GM13977 (cell line): ENCODE data around the gene ATG101.

Source experiments
- DNase-seq: peaks from one replicate; pipeline ENCODE4 v3.0.0; 2012; ENCODE audit warnings: low spot score
- in situ Hi-C: fragments of 300-500 bp; cut with MboI; formaldehyde crosslinking; loops from one replicate; pipeline ENCODE4 v1.12.0; 2022; ENCODE audit warnings: low sequenced_read_pairs, low pct_unique_long_range_greater_than_20kb, mixed read lengths, inconsistent platforms; ENCODE audit not compliant: unreplicated experiment
- TF ChIP-seq, protein P1 (sequence below): IDR thresholded peaks from 2 replicates; pipeline ENCODE4 v1.5.1; 2012; ENCODE audit warnings: mild to moderate bottlenecking, control low read depth; ENCODE audit not compliant: insufficient read depth; ENCODE audit errors: extremely low read depth, missing control alignments

Gene ATG101

DNA sequence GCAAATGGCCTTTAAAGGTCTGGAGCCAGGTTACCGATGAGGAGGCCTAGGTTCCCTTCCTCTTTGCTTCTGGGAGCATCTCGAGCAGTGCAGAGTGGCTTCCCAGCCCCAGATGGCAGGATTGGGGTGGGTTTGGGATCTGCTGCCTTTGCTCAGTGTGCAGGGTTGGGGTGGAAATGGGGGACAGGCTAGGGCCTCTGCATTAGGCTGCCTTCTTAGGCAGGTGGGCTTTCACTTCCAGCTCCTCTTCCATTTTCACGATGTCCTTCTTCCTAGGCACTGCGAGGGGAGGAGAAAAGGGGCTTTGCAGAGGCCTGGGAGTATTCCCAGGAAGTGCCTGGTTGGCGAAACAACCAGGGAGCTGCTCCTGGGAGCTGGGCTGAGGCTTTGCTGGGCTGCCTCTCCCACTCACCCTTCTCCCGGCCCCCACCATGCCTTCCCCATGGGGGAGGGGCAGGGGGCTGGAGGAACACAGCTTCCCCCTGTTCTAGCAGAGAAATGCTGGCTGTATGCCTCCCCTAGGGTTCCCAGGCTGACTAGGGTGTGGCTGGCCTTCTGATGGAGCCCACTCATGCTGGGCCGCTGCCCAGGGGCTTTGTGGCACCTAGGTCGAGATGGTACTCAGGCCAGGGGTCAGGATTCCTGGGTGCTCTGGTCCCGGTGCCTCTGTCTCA lies 16.1 kb upstream of the ATG101 start:
- in situ Hi-C loops, result no loop called here
- no peak for DNase-seq
- TF ChIP-seq, protein P1, sequence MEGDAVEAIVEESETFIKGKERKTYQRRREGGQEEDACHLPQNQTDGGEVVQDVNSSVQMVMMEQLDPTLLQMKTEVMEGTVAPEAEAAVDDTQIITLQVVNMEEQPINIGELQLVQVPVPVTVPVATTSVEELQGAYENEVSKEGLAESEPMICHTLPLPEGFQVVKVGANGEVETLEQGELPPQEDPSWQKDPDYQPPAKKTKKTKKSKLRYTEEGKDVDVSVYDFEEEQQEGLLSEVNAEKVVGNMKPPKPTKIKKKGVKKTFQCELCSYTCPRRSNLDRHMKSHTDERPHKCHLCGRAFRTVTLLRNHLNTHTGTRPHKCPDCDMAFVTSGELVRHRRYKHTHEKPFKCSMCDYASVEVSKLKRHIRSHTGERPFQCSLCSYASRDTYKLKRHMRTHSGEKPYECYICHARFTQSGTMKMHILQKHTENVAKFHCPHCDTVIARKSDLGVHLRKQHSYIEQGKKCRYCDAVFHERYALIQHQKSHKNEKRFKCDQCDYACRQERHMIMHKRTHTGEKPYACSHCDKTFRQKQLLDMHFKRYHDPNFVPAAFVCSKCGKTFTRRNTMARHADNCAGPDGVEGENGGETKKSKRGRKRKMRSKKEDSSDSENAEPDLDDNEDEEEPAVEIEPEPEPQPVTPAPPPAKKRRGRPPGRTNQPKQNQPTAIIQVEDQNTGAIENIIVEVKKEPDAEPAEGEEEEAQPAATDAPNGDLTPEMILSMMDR, result no peak

DNA sequence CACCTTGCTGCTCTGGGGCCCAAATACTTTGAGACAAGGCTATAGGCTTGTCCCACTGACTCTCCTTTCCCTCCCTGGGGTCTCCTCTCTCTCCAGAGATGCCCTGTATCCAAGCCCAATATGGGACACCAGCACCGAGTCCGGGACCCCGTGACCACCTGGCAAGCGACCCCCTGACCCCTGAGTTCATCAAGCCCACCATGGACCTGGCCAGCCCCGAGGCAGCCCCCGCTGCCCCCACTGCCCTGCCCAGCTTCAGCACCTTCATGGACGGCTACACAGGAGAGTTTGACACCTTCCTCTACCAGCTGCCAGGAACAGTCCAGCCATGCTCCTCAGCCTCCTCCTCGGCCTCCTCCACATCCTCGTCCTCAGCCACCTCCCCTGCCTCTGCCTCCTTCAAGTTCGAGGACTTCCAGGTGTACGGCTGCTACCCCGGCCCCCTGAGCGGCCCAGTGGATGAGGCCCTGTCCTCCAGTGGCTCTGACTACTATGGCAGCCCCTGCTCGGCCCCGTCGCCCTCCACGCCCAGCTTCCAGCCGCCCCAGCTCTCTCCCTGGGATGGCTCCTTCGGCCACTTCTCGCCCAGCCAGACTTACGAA lies 15.4 kb upstream of the ATG101 start:
- TF ChIP-seq, protein P1, result no peak
- in situ Hi-C loops, result no loop called here
- no peak for DNase-seq

DNA sequence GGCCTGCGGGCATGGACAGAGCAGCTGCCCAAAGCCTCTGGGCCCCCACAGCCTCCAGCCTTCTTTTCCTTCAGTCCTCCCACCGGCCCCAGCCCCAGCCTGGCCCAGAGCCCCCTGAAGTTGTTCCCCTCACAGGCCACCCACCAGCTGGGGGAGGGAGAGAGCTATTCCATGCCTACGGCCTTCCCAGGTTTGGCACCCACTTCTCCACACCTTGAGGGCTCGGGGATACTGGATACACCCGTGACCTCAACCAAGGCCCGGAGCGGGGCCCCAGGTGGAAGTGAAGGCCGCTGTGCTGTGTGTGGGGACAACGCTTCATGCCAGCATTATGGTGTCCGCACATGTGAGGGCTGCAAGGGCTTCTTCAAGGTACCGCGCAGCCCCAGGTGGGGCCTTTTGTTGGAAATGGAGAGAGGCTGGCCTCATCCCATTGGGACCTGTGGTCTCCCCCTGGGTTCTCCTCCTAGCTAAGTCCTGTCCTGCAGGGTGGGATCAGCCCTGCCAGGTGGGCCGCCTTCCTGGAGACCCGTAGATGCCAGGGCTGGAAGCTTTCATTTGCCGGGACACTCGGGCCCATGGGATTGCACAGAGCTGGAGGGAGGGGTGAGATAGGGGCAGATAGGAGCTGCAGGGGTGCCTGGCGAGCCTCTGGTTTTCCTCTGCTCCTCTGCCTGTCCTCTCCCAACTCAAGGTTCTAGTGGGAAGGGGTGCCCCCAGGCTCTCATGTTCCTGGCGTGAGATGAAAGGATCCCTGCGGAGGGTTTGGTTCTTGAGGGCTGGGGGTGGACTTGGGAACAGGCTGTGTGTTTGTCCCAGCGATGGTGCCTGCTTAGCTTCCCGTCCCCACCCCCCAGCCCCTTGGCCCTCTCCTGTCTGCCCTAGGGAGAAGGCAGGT lies 14.7 kb upstream of the ATG101 start:
- TF ChIP-seq, protein P1, result no peak
- in situ Hi-C loops, result no loop called here
- no peak for DNase-seq

DNA sequence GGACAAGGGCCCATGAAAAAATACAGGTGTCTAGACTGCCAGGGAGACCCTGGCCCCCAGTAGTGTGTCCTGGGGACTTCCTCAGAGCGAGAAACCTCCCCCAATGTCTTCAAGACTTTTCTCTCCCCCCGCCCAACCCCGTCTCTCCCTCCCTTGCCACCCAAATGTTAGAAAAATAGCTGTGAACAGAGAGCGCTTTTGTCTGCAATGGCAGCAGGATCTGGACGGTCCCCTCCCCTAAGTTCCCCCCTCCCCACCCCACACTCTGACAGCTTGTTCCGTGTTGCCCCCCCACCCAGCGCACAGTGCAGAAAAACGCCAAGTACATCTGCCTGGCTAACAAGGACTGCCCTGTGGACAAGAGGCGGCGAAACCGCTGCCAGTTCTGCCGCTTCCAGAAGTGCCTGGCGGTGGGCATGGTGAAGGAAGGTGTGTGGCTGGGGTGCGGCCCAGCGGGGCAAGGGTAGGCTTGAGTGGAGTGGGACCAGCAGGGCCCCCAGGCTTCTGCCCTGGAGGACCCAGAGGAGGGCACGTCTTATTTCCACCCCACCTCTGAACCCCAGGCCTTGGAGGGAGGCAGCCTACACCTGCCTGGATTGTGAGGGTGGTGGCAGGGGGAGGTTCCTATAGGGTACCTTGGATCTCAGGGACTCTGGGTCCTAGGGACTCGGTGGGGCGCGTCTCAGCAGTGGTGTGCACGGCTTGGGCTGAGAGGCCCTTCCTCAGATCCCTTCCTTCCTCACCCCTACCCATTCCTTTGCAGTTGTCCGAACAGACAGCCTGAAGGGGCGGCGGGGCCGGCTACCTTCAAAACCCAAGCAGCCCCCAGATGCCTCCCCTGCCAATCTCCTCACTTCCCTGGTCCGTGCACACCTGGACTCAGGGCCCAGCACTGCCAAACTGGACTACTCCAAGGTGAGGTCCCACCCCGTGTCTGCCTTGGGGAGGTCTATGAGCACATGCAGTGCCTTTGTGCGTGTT lies 13.8 kb upstream of the ATG101 start:
- in situ Hi-C loops, result no loop called here
- no peak for DNase-seq
- TF ChIP-seq, protein P1, result no peak

DNA sequence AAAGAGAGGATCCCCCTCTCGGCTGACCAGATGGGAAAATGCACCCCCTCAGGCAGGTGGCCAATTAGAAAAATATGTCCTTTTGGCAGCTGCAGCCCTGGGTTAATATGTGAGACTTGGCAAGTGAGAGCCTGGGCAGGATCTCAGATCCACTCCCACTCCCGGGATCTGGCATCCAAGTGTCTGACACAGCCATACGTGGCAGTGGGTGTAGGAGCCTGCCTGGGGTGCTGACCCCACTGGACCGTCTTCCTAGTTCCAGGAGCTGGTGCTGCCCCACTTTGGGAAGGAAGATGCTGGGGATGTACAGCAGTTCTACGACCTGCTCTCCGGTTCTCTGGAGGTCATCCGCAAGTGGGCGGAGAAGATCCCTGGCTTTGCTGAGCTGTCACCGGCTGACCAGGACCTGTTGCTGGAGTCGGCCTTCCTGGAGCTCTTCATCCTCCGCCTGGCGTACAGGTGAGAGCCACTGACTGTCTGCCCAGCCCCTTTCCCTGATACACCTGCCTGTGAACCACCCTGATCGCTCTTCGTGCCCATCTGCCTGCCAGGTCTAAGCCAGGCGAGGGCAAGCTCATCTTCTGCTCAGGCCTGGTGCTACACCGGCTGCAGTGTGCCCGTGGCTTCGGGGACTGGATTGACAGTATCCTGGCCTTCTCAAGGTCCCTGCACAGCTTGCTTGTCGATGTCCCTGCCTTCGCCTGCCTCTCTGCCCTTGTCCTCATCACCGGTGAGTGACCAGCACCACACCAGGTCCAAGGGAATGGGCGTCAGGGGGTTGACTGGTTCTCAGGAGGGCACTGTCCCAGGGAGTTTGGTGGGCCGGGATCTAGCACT lies 12.8 kb upstream of the ATG101 start:
- in situ Hi-C loops, result no loop called here
- TF ChIP-seq, protein P1, result no peak
- DNase-seq, result no peak
